Colonic mucosa (tissue), 4 donors: ENCODE data around the gene HMGB3. TPM values are rescaled to one million over a fixed set of nuclear protein-coding genes. Genes with fewer than 3 reads are reported as not detected.

Experiments
- DNase-seq: peaks from one replicate; pipeline ENCODE4 v3.0.0-alpha.2; 2020
- H3K27ac ChIP-seq: fragments of 200-600 bp; one replicate; pipeline ENCODE4 v1.8.0; 2021
- H3K27me3 ChIP-seq: fragments of 200-600 bp; one replicate; pipeline ENCODE4 v1.8.0; 2021
- H3K36me3 ChIP-seq: fragments of 200-600 bp; one replicate; pipeline ENCODE4 v1.8.0; 2021
- H3K4me1 ChIP-seq: fragments of 200-600 bp; one replicate; pipeline ENCODE4 v1.8.0; 2021; ENCODE audit warnings: mild to moderate bottlenecking
- H3K4me3 ChIP-seq: fragments of 200-600 bp; one replicate; pipeline ENCODE4 v1.8.0; 2021
- H3K9ac ChIP-seq, 2 donors: one replicate each; pipeline ENCODE4 v1.7.0; 2013; ENCODE audit warnings: control low read depth in 2 of 2, low read depth in 2 of 2, low read length in 2 of 2
- H3K9me3 ChIP-seq: fragments of 200-600 bp; one replicate; pipeline ENCODE4 v1.8.0; 2021
- CTCF ChIP-seq: fragments of 200-600 bp; IDR thresholded peaks from one replicate; pipeline ENCODE4 v1.8.0; 2022; ENCODE audit warnings: antibody characterized with exemption, mild to moderate bottlenecking
- intact Hi-C: fragments of 100-400 bp; cut with DNase I; formaldehyde crosslinking; loops from one replicate; pipeline ENCODE4 v1.14.1; 2022
- total RNA-seq, 2 donors: library from RNA; stranded (reverse); fragmentation: NEBNext Ultra II Directional in 1 of 2; extraction: Animal tissue kit (Norgen Biotek cat#: 25700) in 1 of 2; gene quantifications; one replicate each; pipeline ENCODE4 v1.2.1, GENCODE V29; 2021
- donor health status: healthy.
- donor health status: DM: no; HTN: no; CAD: no.
- donor health status: DM: no; HTN: no; CAD: no.

Gene HMGB3
- total RNA-seq, 2 donors from 2014 or later = 42.0 to 59.0 TPM

- intact Hi-C loops = no loop called here
These were observed 5.5 kb upstream of the HMGB3 start for GRCh38 chrX:150977411-150978162.

GRCh38 chrX:150980186-150980585 lies 2.9 kb upstream of the HMGB3 start:
- intact Hi-C loops = no loop called here
- H3K27me3 ChIP-seq = no peaks in the 10 kb centered on the region
- no peak for TF ChIP-seq CTCF

More at GRCh38 chrX:150977411-150978162, 5.5 kb upstream of the HMGB3 start:
- Histone ChIP-seq H3K36me3 (no peaks in the 10 kb centered on the region), H3K27me3 (no peaks in the 10 kb centered on the region), H3K4me1 (no peaks in the 10 kb centered on the region), H3K9ac (no peak overlapping the region), H3K27ac (no peak overlapping the region), H3K9me3 (no peaks in the 10 kb centered on the region), H3K4me3 (no peak overlapping the region)
- no peak for TF ChIP-seq CTCF
- no peak for DNase-seq

GRCh38 chrX:150980711-150981110 lies 2.4 kb upstream of the HMGB3 start:
- Histone ChIP-seq H3K27me3 (no peaks in the 10 kb centered on the region), H3K9me3 (no peaks in the 10 kb centered on the region), H3K27ac (no peak overlapping the region), H3K4me3 (no peak overlapping the region), H3K4me1 (no peaks in the 10 kb centered on the region), H3K36me3 (no peaks in the 10 kb centered on the region), H3K9ac (no peak overlapping the region)
- intact Hi-C loops = no loop called here
- DNase-seq = no peak
- TF ChIP-seq CTCF = no peak

More at GRCh38 chrX:150980186-150980585, 2.9 kb upstream of the HMGB3 start:
- H3K27ac ChIP-seq = no peak overlapping the region
- DNase-seq = no peak
- no peaks in the 10 kb centered on the region for H3K9me3 ChIP-seq
- H3K4me1 ChIP-seq = no peaks in the 10 kb centered on the region
- H3K9ac ChIP-seq = no peak overlapping the region
- no peak overlapping the region for H3K4me3 ChIP-seq
- no peaks in the 10 kb centered on the region for H3K36me3 ChIP-seq

GRCh38 chrX:150982235-150982787 lies 824 bp upstream of the HMGB3 start:
- Histone ChIP-seq H3K4me3 (peak overlapping the region; percentile 38), H3K9me3 (no peaks in the 10 kb centered on the region), H3K27me3 (no peaks in the 10 kb centered on the region), H3K4me1 (no peaks in the 10 kb centered on the region), H3K27ac (no peak overlapping the region), H3K9ac (peak overlapping the region; percentile 38 to 43), H3K36me3 (no peaks in the 10 kb centered on the region)
- intact Hi-C loops = no loop called here
- DNase-seq = no peak
- no peak for TF ChIP-seq CTCF

- H3K9me3 ChIP-seq = no peaks in the 10 kb centered on the region
- no peaks in the 10 kb centered on the region for H3K4me1 ChIP-seq
- peak overlapping the region; percentile 61 for H3K27ac ChIP-seq
- intact Hi-C loops = no loop called here
- H3K27me3 ChIP-seq = no peaks in the 10 kb centered on the region
- TF ChIP-seq CTCF = no peak
- DNase-seq = no peak
- no peaks in the 10 kb centered on the region for H3K36me3 ChIP-seq
- H3K4me3 ChIP-seq = peak overlapping the region; percentile 42
- H3K9ac ChIP-seq = peak overlapping the region in 1 of 2 donors; percentile 40
These were observed 510 bp downstream of the HMGB3 start for GRCh38 chrX:150983521-150984168.
